Liver (tissue), 9 donors: ENCODE results near the gene CTDSPL2. TPM values are rescaled to one million over a fixed set of nuclear protein-coding genes. Genes with fewer than 3 reads are reported as not detected.
"Not testable (repeated sequence)": the region's sequence is repeated elsewhere in the genome, so short reads cannot be mapped to it uniquely, and the experiment has no call there.

ENCODE experiments used
- DNase-seq: peaks from one replicate; pipeline ENCODE4 v3.0.0-alpha.2; 2017; ENCODE audit warnings: low spot score
- H3K27ac ChIP-seq, 2 donors: one replicate each; pipeline ENCODE4 v1.7.0; 2013; ENCODE audit warnings: inconsistent platforms in 2 of 2, low read length in 2 of 2, control low read depth in 1 of 2, low read depth in 1 of 2, mild to moderate bottlenecking in 1 of 2
- H3K27me3 ChIP-seq, 4 donors: one replicate each; pipeline versions ENCODE4 v1.6.1 to v1.7.0; 2013; ENCODE audit warnings: low read length in 3 of 4, inconsistent platforms in 1 of 4, mild to moderate bottlenecking in 1 of 4, moderate library complexity in 1 of 4; ENCODE audit not compliant: control insufficient read depth in 4 of 4, insufficient read depth in 4 of 4
- H3K36me3 ChIP-seq, 4 donors: one replicate each; pipeline versions ENCODE4 v1.6.1 to v1.7.0; 2013; ENCODE audit warnings: low read length in 3 of 4, mild to moderate bottlenecking in 3 of 4, low read depth in 1 of 4, moderate library complexity in 1 of 4; ENCODE audit not compliant: control insufficient read depth in 4 of 4, insufficient read depth in 3 of 4
- H3K4me1 ChIP-seq, 4 donors: one replicate each; pipeline versions ENCODE4 v1.6.1 to v1.7.0; 2013; ENCODE audit warnings: low read length in 3 of 4, mild to moderate bottlenecking in 3 of 4, moderate library complexity in 1 of 4; ENCODE audit not compliant: control insufficient read depth in 4 of 4, insufficient read depth in 4 of 4
- H3K4me3 ChIP-seq, 3 donors: one replicate each; pipeline versions ENCODE4 v1.6.1 to v1.7.0; 2013; ENCODE audit warnings: low read length in 3 of 3, control low read depth in 1 of 3, low read depth in 1 of 3, mild to moderate bottlenecking in 1 of 3
- H3K9ac ChIP-seq, 2 donors: one replicate each; pipeline ENCODE4 v1.7.0; 2013; ENCODE audit warnings: low read length in 2 of 2, mild to moderate bottlenecking in 2 of 2, moderate library complexity in 2 of 2, control low read depth in 1 of 2, low read depth in 1 of 2
- H3K9me3 ChIP-seq, 4 donors: one replicate each; pipeline versions ENCODE4 v1.6.1 to v1.7.0; 2013; ENCODE audit warnings: low read length in 3 of 4; ENCODE audit not compliant: control insufficient read depth in 4 of 4
- ATF3 ChIP-seq: IDR thresholded peaks from 2 replicates; pipeline ENCODE4 v1.6.1; 2016; ENCODE audit warnings: antibody characterized with exemption
- CTCF ChIP-seq: fragments of 150-350 bp; IDR thresholded peaks from 2 replicates; pipeline ENCODE4 v1.5.1; 2017; ENCODE audit warnings: improper control_type of control experiment, low read depth, low read length; ENCODE audit not compliant: missing input control
- GABPA ChIP-seq, 2 donors: IDR thresholded peaks in 1 of 2; conservative IDR thresholded peaks in 1 of 2; 2 replicates each; pipeline ENCODE4 v1.6.1; 2016; ENCODE audit warnings: antibody characterized with exemption in 2 of 2, mild to moderate bottlenecking in 1 of 2, moderate library complexity in 1 of 2
- HNF4G ChIP-seq: IDR thresholded peaks from 2 replicates; pipeline ENCODE4 v1.6.1; 2016; ENCODE audit warnings: antibody characterized with exemption
- JUND ChIP-seq, 2 donors: IDR thresholded peaks; 2 replicates each; pipeline ENCODE4 v1.6.1; 2016; ENCODE audit warnings: antibody characterized with exemption in 2 of 2
- RAD21 ChIP-seq, 2 donors: IDR thresholded peaks; 2 replicates each; pipeline ENCODE4 v1.6.1; 2016; ENCODE audit warnings: antibody characterized with exemption in 2 of 2, mild to moderate bottlenecking in 2 of 2
- REST ChIP-seq: IDR thresholded peaks from 2 replicates; pipeline ENCODE4 v1.6.1; 2016; ENCODE audit warnings: antibody characterized with exemption, mild to moderate bottlenecking
- YY1 ChIP-seq: IDR thresholded peaks from 2 replicates; pipeline ENCODE4 v1.6.1; 2016; ENCODE audit warnings: antibody characterized with exemption, mild to moderate bottlenecking
- ZBTB33 ChIP-seq: IDR thresholded peaks from 2 replicates; pipeline ENCODE4 v1.6.1; 2016; ENCODE audit warnings: antibody characterized with exemption
- WGBS: extraction: QIAGEN DNeasy Blood & Tissue Kit; methylation state at CpG from one replicate; pipeline ENCODE4 v1.1.7; 2013; 5-methylcytosine and 5-hydroxymethylcytosine counted together
- polyA plus RNA-seq, 2 donors: library from polyadenylated mRNA; stranded (reverse) in 1 of 2; unstranded in 1 of 2; fragments of 200-250 nt in 1 of 2; fragments of >200 nt in 1 of 2; fragmentation: Nextera tagmentation in 1 of 2; extraction: Ambion mirVana in 1 of 2; gene quantifications; one replicate each; pipeline versions ENCODE4 v1.2.1 to v1.2.3, GENCODE V29; 2013 to 2015
- total RNA-seq, 2 donors: library from RNA; depleted of rRNA; stranded (reverse); fragments of >200 nt; gene quantifications; one replicate each; pipeline ENCODE4 v1.2.3, GENCODE V29; 2014
- donor health status: healthy.
- donor health status: healthy.
- donor health status: healthy.
- donor health status: healthy.
- donor health status: healthy.

CTDSPL2 gene
- total and polyA plus RNA-seq, 4 donors: 3.6 to 41.5 (median 21.2) TPM

- H3K4me3 ChIP-seq: no peak overlapping the region
- H3K27ac ChIP-seq: no peak overlapping the region
- H3K27me3 ChIP-seq: no peaks in the 10 kb centered on the region
- no peaks in the 10 kb centered on the region for H3K4me1 ChIP-seq
- H3K9ac ChIP-seq: no peak overlapping the region
- H3K36me3 ChIP-seq: peaks cover 0 to 2% (median under 1%) of the 10 kb centered on the region in 4 donors
- H3K9me3 ChIP-seq: no peaks in the 10 kb centered on the region
- no peak for DNase-seq
- WGBS: 60% methylated on average over 1 of the region's 1 CpG
- no peak for TF ChIP-seq REST
- TF ChIP-seq JUND (IDR thresholded peaks at IDR 0.05): no peak
- no peak for TF ChIP-seq YY1
- no peak for TF ChIP-seq ATF3
- no peak for TF ChIP-seq GABPA (IDR thresholded peaks at IDR 0.05 in 1 of 2, conservative IDR thresholded peaks at IDR 0.05 in 1 of 2)
- TF ChIP-seq CTCF: no peak
- no peak for TF ChIP-seq ZBTB33
- TF ChIP-seq HNF4G: no peak
- TF ChIP-seq RAD21 (IDR thresholded peaks at IDR 0.05): no peak
These were observed 22.7 kb downstream of the CTDSPL2 start for GRCh38 chr15:44450172-44450571.

- not testable (repeated sequence) for H3K27ac ChIP-seq
- WGBS: 97% methylated on average over 6 of the region's 6 CpGs
These were observed 26.3 kb downstream of the CTDSPL2 start for GRCh38 chr15:44453578-44454283.

More at GRCh38 chr15:44453578-44454283, 26.3 kb downstream of the CTDSPL2 start:
- not testable (repeated sequence) for H3K27me3 ChIP-seq, H3K4me1 ChIP-seq, H3K9me3 ChIP-seq, H3K9ac ChIP-seq, H3K36me3 ChIP-seq, H3K4me3 ChIP-seq, DNase-seq
